Skeletal muscle tissue (tissue), 4 donors: Measurements from ENCODE around the gene STXBP2. TPM values are rescaled to one million over a fixed set of nuclear protein-coding genes. Genes with fewer than 3 reads are reported as not detected.

ENCODE experiments used
- H3K27ac ChIP-seq: one replicate; pipeline ENCODE4 v1.7.0; 2013; ENCODE audit warnings: mild to moderate bottlenecking, low read depth, low read length, inconsistent platforms
- H3K27me3 ChIP-seq, 3 donors: one replicate each; pipeline ENCODE4 v1.7.0; 2013; ENCODE audit warnings: low read length in 3 of 3; ENCODE audit not compliant: control insufficient read depth in 3 of 3, insufficient read depth in 3 of 3
- H3K36me3 ChIP-seq, 3 donors: one replicate each; pipeline ENCODE4 v1.7.0; 2013; ENCODE audit warnings: low read length in 3 of 3; ENCODE audit not compliant: control insufficient read depth in 3 of 3, insufficient read depth in 3 of 3
- H3K4me1 ChIP-seq, 3 donors: one replicate each; pipeline ENCODE4 v1.7.0; 2013; ENCODE audit warnings: low read length in 3 of 3, mild to moderate bottlenecking in 3 of 3; ENCODE audit not compliant: control insufficient read depth in 3 of 3, insufficient read depth in 3 of 3
- H3K4me3 ChIP-seq, 3 donors: one replicate each; pipeline ENCODE4 v1.7.0; 2013; ENCODE audit warnings: low read length in 3 of 3
- H3K9ac ChIP-seq, 3 donors: one replicate each; pipeline ENCODE4 v1.7.0; 2013; ENCODE audit warnings: low read length in 3 of 3, mild to moderate bottlenecking in 3 of 3, moderate library complexity in 2 of 3, low read depth in 1 of 3
- H3K9me3 ChIP-seq, 3 donors: one replicate each; pipeline ENCODE4 v1.7.0; 2013; ENCODE audit warnings: low read length in 3 of 3; ENCODE audit not compliant: control insufficient read depth in 3 of 3
- total RNA-seq: library from RNA; depleted of rRNA; stranded (reverse); fragments of >200 nt; gene quantifications from one replicate; pipeline ENCODE4 v1.2.3, GENCODE V29; 2014
- donor health status: Osteomylitis.

Gene STXBP2
- total RNA-seq, 1 donor from 2014 or later: 2.6 TPM

- Histone ChIP-seq H3K4me1 (peaks cover 25 to 39% (median 32%) of the 10 kb centered on the region in 3 donors), H3K27ac (no peak overlapping the region), H3K9me3 (no peaks in the 10 kb centered on the region), H3K36me3 (peaks cover 0 to 6% (median 2%) of the 10 kb centered on the region in 3 donors), H3K27me3 (peaks cover 18 to 27% (median 23%) of the 10 kb centered on the region in 3 donors), H3K4me3 (no peak overlapping the region), H3K9ac (no peak overlapping the region)
Observed at GRCh38 chr19:7632340-7633203, 4.3 kb upstream of the STXBP2 start.

GRCh38 chr19:7633698-7634097 lies 3.2 kb upstream of the STXBP2 start, which contains the start of gene PCP2:
PCP2 (minus strand) TSS chr19:7633719; CDS start chr19:7633457, 262 bp downstream.
- Histone ChIP-seq H3K4me3 (no peak within 1 kb of the TSS), H3K27me3 (peaks cover 21 to 35% (median 33%) of the 10 kb centered on the region in 3 donors), H3K36me3 (peaks cover 0 to 6% (median 0%) of the 10 kb centered on the region in 3 donors), H3K4me1 (peaks cover 14 to 28% (median 20%) of the 10 kb centered on the region in 3 donors), H3K9me3 (no peaks in the 10 kb centered on the region), H3K9ac (no peak within 1 kb of the TSS), H3K27ac (no peak within 1 kb of the TSS)

- Histone ChIP-seq H3K4me1 (peaks cover 2 to 11% (median 8%) of the 10 kb centered on the region in 3 donors), H3K9me3 (no peaks in the 10 kb centered on the region), H3K27ac (no peak overlapping the region), H3K9ac (no peak overlapping the region), H3K36me3 (peaks cover 0 to 6% (median 0%) of the 10 kb centered on the region in 3 donors), H3K4me3 (no peak overlapping the region), H3K27me3 (peaks cover 21 to 50% (median 48%) of the 10 kb centered on the region in 3 donors)
Observed at GRCh38 chr19:7635670-7636069, 1.2 kb upstream of the STXBP2 start.

GRCh38 chr19:7636317-7636690 lies 606 bp upstream of the STXBP2 start:
- no peaks in the 10 kb centered on the region for H3K9me3 ChIP-seq
- H3K36me3 ChIP-seq: peaks cover 0 to 6% (median 0%) of the 10 kb centered on the region in 3 donors
- no peak overlapping the region for H3K9ac ChIP-seq
- H3K27ac ChIP-seq: no peak overlapping the region
- peaks cover 21 to 50% (median 48%) of the 10 kb centered on the region in 3 donors for H3K27me3 ChIP-seq
- peak overlapping the region in 1 of 3 donors; percentile 14 for H3K4me3 ChIP-seq
- H3K4me1 ChIP-seq: peaks cover 0 to 7% (median 6%) of the 10 kb centered on the region in 3 donors

- peaks cover 0 to 7% (median 6%) of the 10 kb centered on the region in 3 donors for H3K4me1 ChIP-seq
- H3K36me3 ChIP-seq: no peaks in the 10 kb centered on the region
- no peak overlapping the region for H3K27ac ChIP-seq
- peaks cover 21 to 52% (median 48%) of the 10 kb centered on the region in 3 donors for H3K27me3 ChIP-seq
- H3K4me3 ChIP-seq: no peak overlapping the region
- H3K9me3 ChIP-seq: no peaks in the 10 kb centered on the region
- H3K9ac ChIP-seq: peak overlapping the region in 1 of 3 donors; percentile 40
Observed at GRCh38 chr19:7637374-7638256, 705 bp downstream of the STXBP2 start.

- Histone ChIP-seq H3K36me3 (no peaks in the 10 kb centered on the region), H3K9me3 (no peaks in the 10 kb centered on the region), H3K4me1 (peaks cover 0 to 7% (median 6%) of the 10 kb centered on the region in 3 donors), H3K27me3 (peaks cover 21 to 52% (median 48%) of the 10 kb centered on the region in 3 donors), H3K27ac (no peak overlapping the region), H3K9ac (no peak overlapping the region), H3K4me3 (no peak overlapping the region)
Observed at GRCh38 chr19:7638802-7639465, 2.0 kb downstream of the STXBP2 start.

GRCh38 chr19:7639863-7640348 lies 3.0 kb downstream of the STXBP2 start:
- Histone ChIP-seq H3K9me3 (no peaks in the 10 kb centered on the region), H3K27ac (no peak overlapping the region), H3K9ac (no peak overlapping the region), H3K4me3 (no peak overlapping the region), H3K4me1 (peaks cover 0 to 7% (median 6%) of the 10 kb centered on the region in 3 donors), H3K36me3 (no peaks in the 10 kb centered on the region), H3K27me3 (peaks cover 21 to 48% (median 47%) of the 10 kb centered on the region in 3 donors)

- no peaks in the 10 kb centered on the region for H3K36me3 ChIP-seq
- no peak overlapping the region for H3K9ac ChIP-seq
- no peaks in the 10 kb centered on the region for H3K9me3 ChIP-seq
- H3K27me3 ChIP-seq: peaks cover 15 to 46% (median 38%) of the 10 kb centered on the region in 3 donors
- no peak overlapping the region for H3K27ac ChIP-seq
- no peak overlapping the region for H3K4me3 ChIP-seq
- H3K4me1 ChIP-seq: peaks cover 0 to 6% (median 2%) of the 10 kb centered on the region in 3 donors
Observed at GRCh38 chr19:7640803-7641202, 3.9 kb downstream of the STXBP2 start.
